HepG2 (cell line): Measurements from ENCODE around the gene KHK. TPM values are rescaled to one million over a fixed set of nuclear protein-coding genes. Genes with fewer than 3 reads are reported as not detected.

ENCODE experiments used
- ATF7-NPFF ChIP-seq: sonication (generic); formaldehyde crosslinking; IDR thresholded peaks from 2 replicates; pipeline ENCODE4 v1.8.1; 2023; ENCODE audit warnings: mild to moderate bottlenecking, low read depth, missing genetic modification reagents, moderate library complexity
- DNMT3B ChIP-seq: conservative IDR thresholded peaks from 2 replicates; pipeline ENCODE4 v1.6.1; 2016; ENCODE audit warnings: missing biosample characterization, control low read depth
- ELF1 ChIP-seq: sonication (generic); formaldehyde crosslinking; IDR thresholded peaks from 2 replicates; pipeline ENCODE4 v1.4.0; 2020; ENCODE audit warnings: missing genetic modification reagents
- MEIS1 ChIP-seq: sonication (generic); formaldehyde crosslinking; IDR thresholded peaks from 2 replicates; pipeline ENCODE4 v1.9.0; 2021; ENCODE audit warnings: mild to moderate bottlenecking, missing genetic modification reagents, moderate library complexity, borderline replicate concordance
- MTERF4 ChIP-seq: sonication (generic); formaldehyde crosslinking; IDR thresholded peaks from 2 replicates; pipeline ENCODE4 v1.8.0; 2023; ENCODE audit warnings: mild to moderate bottlenecking, missing genetic modification reagents
- MYPOP ChIP-seq: sonication (generic); formaldehyde crosslinking; IDR thresholded peaks from 2 replicates; pipeline ENCODE4 v1.8.1; 2023; ENCODE audit warnings: mild to moderate bottlenecking, moderate library complexity, missing genetic modification reagents
- PPARG ChIP-seq: conservative IDR thresholded peaks from 2 replicates; pipeline ENCODE4 v1.6.1; 2016; ENCODE audit warnings: missing biosample characterization, missing genetic modification reagents
- PRPF4 ChIP-seq: fragments of 200-400 bp; formaldehyde crosslinking; IDR thresholded peaks from 2 replicates; pipeline ENCODE4 v1.6.1; 2016; ENCODE audit warnings: low read length, low read depth; ENCODE audit not compliant: poor library complexity, severe bottlenecking
- SP5 ChIP-seq: IDR thresholded peaks from 2 replicates; pipeline ENCODE4 v1.6.1; 2016; ENCODE audit warnings: low read depth, borderline replicate concordance
- TCF7L2 ChIP-seq: IDR thresholded peaks from 2 replicates; pipeline ENCODE4 v1.6.1; 2011; ENCODE audit warnings: mild to moderate bottlenecking, low read depth, low read length, moderate library complexity
- TFDP2 ChIP-seq: sonication (generic); formaldehyde crosslinking; IDR thresholded peaks from 2 replicates; pipeline ENCODE4 v1.4.0; 2020; ENCODE audit warnings: missing genetic modification reagents
- TMF1 ChIP-seq: sonication (generic); formaldehyde crosslinking; IDR thresholded peaks from 2 replicates; pipeline ENCODE4 v1.8.1; 2022; ENCODE audit warnings: low read depth, missing genetic modification reagents
- TRIM22 ChIP-seq: fragments of 450-650 bp; IDR thresholded peaks from 2 replicates; pipeline ENCODE4 v1.6.1; 2017
- ZFP1 ChIP-seq: IDR thresholded peaks from 2 replicates; pipeline ENCODE4 v1.6.1; 2016
- ZMAT3 ChIP-seq: sonication (generic); formaldehyde crosslinking; conservative IDR thresholded peaks from 2 replicates; pipeline ENCODE4 v1.7.0; 2021; ENCODE audit warnings: missing genetic modification reagents
- ZNF629 ChIP-seq: sonication (generic); formaldehyde crosslinking; conservative IDR thresholded peaks from 2 replicates; pipeline ENCODE4 v1.5.0; 2020; ENCODE audit warnings: missing genetic modification reagents
- ZNF646 ChIP-seq: sonication (generic); formaldehyde crosslinking; IDR thresholded peaks from 2 replicates; pipeline ENCODE4 v1.9.0; 2021; ENCODE audit warnings: mild to moderate bottlenecking, missing genetic modification reagents
- ZNF709 ChIP-seq: sonication (generic); formaldehyde crosslinking; IDR thresholded peaks from 2 replicates; pipeline ENCODE4 v1.5.0; 2020; ENCODE audit warnings: mild to moderate bottlenecking, missing genetic modification reagents
- polyA plus RNA-seq, 8 experiments: library from polyadenylated mRNA; depleted of rRNA in 3 of 8; stranded (reverse) in 7 of 8; unstranded in 1 of 8; fragments of >200 nt; fragmentation: Illumina TruSeq in 4 of 8; extraction: Trizol in 4 of 8; gene quantifications; 2 replicates each; pipeline versions ENCODE4 v1.2.1 to v1.2.3, GENCODE V29; 2011 to 2016; ENCODE audit warnings: low read depth in 4 of 8, missing spikeins in 1 of 8, mixed read lengths in 1 of 8; ENCODE audit not compliant: insufficient read depth in 1 of 8
- total RNA-seq, 5 experiments: library from RNA; depleted of rRNA; stranded (reverse); fragments of >200 nt; fragmentation: Illumina TruSeq; extraction: Trizol; gene quantifications; 2 replicates each; pipeline ENCODE4 v1.2.3, GENCODE V29; 2016; ENCODE audit warnings: low read depth in 1 of 5

The KHK gene
- total and polyA plus RNA-seq, 2 of the 13 experiments (the other 11 are each of a cell fraction or from before 2014, with no cell fraction given) = 40.9 to 99.2 TPM

- 0 out of 2 replicates have a peak, but pooled peaks have one; percentile 58 for TF ChIP-seq MTERF4 (CRISPR knock-in tag)
- TF ChIP-seq MYPOP (CRISPR knock-in tag) = no peak
- TF ChIP-seq ZNF629 = no peak
- TF ChIP-seq ZMAT3 (CRISPR knock-in tag) = no peak; the same call in 1 of the 2 replicates
- TF ChIP-seq SP5 (CRISPR knock-in tag) = no peak
- TF ChIP-seq ELF1 (CRISPR knock-in tag) = no peak
- TF ChIP-seq TFDP2 (CRISPR knock-in tag) = no peak
- 0 out of 2 replicates have a peak, but pooled peaks have one; percentile 25 for TF ChIP-seq ATF7-NPFF (CRISPR knock-in tag)
- TF ChIP-seq ZFP1 = no peak
- TF ChIP-seq MEIS1 (CRISPR knock-in tag) = no peak
- 0 out of 2 replicates have a peak, but pooled peaks have one; percentile 17 for TF ChIP-seq ZNF646
- TF ChIP-seq PRPF4 = no peak
- TF ChIP-seq TRIM22 = no peak
- no peak for TF ChIP-seq TCF7L2
- TF ChIP-seq TMF1 (CRISPR knock-in tag) = no peak
- TF ChIP-seq PPARG (CRISPR knock-in tag) = no peak
- peak; percentile 44; the same call in 1 of the 2 replicates for TF ChIP-seq ZNF709 (CRISPR knock-in tag)
- no peak for TF ChIP-seq DNMT3B
Observed at GRCh38 chr2:27079233-27080139, 7.1 kb upstream of the KHK start (continued).
